Thyroid gland (tissue), 4 donors: ENCODE measurements around the gene TREH.

ENCODE experiments used
- CTCF ChIP-seq, 6 experiments: fragments of 200-600 bp in 3 of 6; fragments of 450-650 bp in 3 of 6; sonication (generic) in 3 of 6; IDR thresholded peaks; one replicate each; pipeline ENCODE4 v1.5.1; 2016 to 2019; ENCODE audit warnings: antibody characterized with exemption in 6 of 6, mild to moderate bottlenecking in 2 of 6, inconsistent platforms in 1 of 6, moderate library complexity in 1 of 6
- POLR2A ChIP-seq, 2 donors: fragments of 450-650 bp; IDR thresholded peaks; one replicate each; pipeline ENCODE4 v1.6.1; 2017; ENCODE audit warnings: antibody characterized with exemption in 2 of 2, mild to moderate bottlenecking in 2 of 2, moderate library complexity in 1 of 2

GRCh38 chr11:118641397-118642019, 37.9 kb downstream of the TREH start:
- TF ChIP-seq CTCF (IDR thresholded peaks at IDR 0.05) (no peak), POLR2A (IDR thresholded peaks at IDR 0.05) (no peak)
